Uterus (tissue), 4 donors: Measurements from ENCODE around the gene ADCY10. TPM values are rescaled to one million over a fixed set of nuclear protein-coding genes. Genes with fewer than 3 reads are reported as not detected.

Experiments used
- DNase-seq, 2 donors: peaks; one replicate each; pipeline ENCODE4 v3.0.0-alpha.2; 2019 to 2020
- H3K27ac ChIP-seq, 2 donors: fragments of 200-600 bp; sonication (generic); 1 replicate in 1 of 2; 2 replicates in 1 of 2; pipeline ENCODE4 v1.5.1; 2016 to 2018
- H3K27me3 ChIP-seq, 2 donors: fragments of 200-600 bp; sonication (generic); one replicate each; pipeline ENCODE4 v1.5.1; 2018 to 2019; ENCODE audit warnings: control low read depth in 1 of 2
- H3K36me3 ChIP-seq, 2 donors: fragments of 200-600 bp; sonication (generic); one replicate each; pipeline ENCODE4 v1.5.1; 2019; ENCODE audit warnings: control low read depth in 1 of 2
- H3K4me1 ChIP-seq, 2 donors: fragments of 200-600 bp; sonication (generic); one replicate each; pipeline ENCODE4 v1.5.1; 2018 to 2019; ENCODE audit warnings: control low read depth in 1 of 2
- H3K4me3 ChIP-seq, 2 donors: fragments of 200-600 bp; sonication (generic); 1 replicate in 1 of 2; 2 replicates in 1 of 2; pipeline ENCODE4 v1.5.1; 2018 to 2019; ENCODE audit warnings: mild to moderate bottlenecking in 1 of 2
- H3K9me3 ChIP-seq, 2 donors: fragments of 200-600 bp; sonication (generic); one replicate each; pipeline ENCODE4 v1.5.1; 2019; ENCODE audit warnings: control low read depth in 1 of 2
- POLR2A ChIP-seq, 2 donors: fragments of 450-650 bp; IDR thresholded peaks; one replicate each; pipeline ENCODE4 v1.6.1; 2016; ENCODE audit warnings: antibody characterized with exemption in 2 of 2, mild to moderate bottlenecking in 1 of 2, moderate library complexity in 1 of 2
- intact Hi-C: fragments of 100-400 bp; cut with DNase I; formaldehyde crosslinking; loops from one replicate; pipeline ENCODE4 v1.15.1; 2023; ENCODE audit warnings: low total_unique reads
- total RNA-seq, 4 donors: library from RNA; depleted of rRNA in 3 of 4; stranded (reverse); fragments of >200 nt in 3 of 4; gene quantifications; one replicate each; pipeline versions ENCODE4 v1.1.0 to v1.2.4, GENCODE V29; 2014 to 2023
- TF ChIP-seq, protein P1 (sequence below), 4 experiments: fragments of 200-600 bp in 2 of 4; fragments of 450-650 bp in 2 of 4; sonication (generic) in 2 of 4; IDR thresholded peaks; one replicate each; pipeline ENCODE4 v1.5.1; 2016 to 2019; ENCODE audit warnings: antibody characterized with exemption in 4 of 4, mild to moderate bottlenecking in 2 of 4, moderate library complexity in 1 of 4
- donor health status: DM: yes; HTN: yes; CAD: no.

The ADCY10 gene
- total RNA-seq, 4 donors from 2014 or later, result 0.26 to 1.2 (median 0.52) TPM

DNA sequence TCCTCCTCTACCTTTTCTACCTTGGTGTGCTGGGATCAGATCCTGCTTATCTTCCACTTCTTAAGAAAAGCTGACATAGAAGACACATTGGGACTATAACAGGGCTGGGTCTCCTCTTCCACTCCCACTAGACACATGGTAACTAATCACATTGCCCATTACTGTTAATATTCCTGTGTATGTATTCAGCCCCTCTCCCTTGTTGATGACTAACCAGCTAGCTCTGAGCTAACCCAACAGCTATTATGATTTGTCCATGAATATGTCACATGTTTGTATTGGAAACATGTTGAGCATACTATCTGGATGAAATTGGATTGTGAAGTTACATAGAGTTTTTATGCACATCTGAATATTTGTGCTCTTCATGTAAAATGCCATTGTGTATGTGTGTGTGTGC, 139.2 kb downstream of the ADCY10 start:
- no peak overlapping the region for H3K27ac ChIP-seq
- H3K36me3 ChIP-seq, result no peaks in the 10 kb centered on the region

GRCh38 chr1:167773516-167773915, 140.4 kb downstream of the ADCY10 start:
- no peaks in the 10 kb centered on the region for H3K36me3 ChIP-seq
- no peak overlapping the region for H3K27ac ChIP-seq
- intact Hi-C loops, result no loop called here
- TF ChIP-seq, protein P1, sequence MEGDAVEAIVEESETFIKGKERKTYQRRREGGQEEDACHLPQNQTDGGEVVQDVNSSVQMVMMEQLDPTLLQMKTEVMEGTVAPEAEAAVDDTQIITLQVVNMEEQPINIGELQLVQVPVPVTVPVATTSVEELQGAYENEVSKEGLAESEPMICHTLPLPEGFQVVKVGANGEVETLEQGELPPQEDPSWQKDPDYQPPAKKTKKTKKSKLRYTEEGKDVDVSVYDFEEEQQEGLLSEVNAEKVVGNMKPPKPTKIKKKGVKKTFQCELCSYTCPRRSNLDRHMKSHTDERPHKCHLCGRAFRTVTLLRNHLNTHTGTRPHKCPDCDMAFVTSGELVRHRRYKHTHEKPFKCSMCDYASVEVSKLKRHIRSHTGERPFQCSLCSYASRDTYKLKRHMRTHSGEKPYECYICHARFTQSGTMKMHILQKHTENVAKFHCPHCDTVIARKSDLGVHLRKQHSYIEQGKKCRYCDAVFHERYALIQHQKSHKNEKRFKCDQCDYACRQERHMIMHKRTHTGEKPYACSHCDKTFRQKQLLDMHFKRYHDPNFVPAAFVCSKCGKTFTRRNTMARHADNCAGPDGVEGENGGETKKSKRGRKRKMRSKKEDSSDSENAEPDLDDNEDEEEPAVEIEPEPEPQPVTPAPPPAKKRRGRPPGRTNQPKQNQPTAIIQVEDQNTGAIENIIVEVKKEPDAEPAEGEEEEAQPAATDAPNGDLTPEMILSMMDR (IDR thresholded peaks at IDR 0.05), result no peak
- no peak for TF ChIP-seq POLR2A (IDR thresholded peaks at IDR 0.05)
- no peaks in the 10 kb centered on the region for H3K4me1 ChIP-seq
- H3K27me3 ChIP-seq, result no peaks in the 10 kb centered on the region
- no peak for DNase-seq
- H3K4me3 ChIP-seq, result no peak overlapping the region
- H3K9me3 ChIP-seq, result no peaks in the 10 kb centered on the region

More for the DNA sequence above, 139.2 kb downstream of the ADCY10 start:
- H3K9me3 ChIP-seq, result no peaks in the 10 kb centered on the region
- H3K27me3 ChIP-seq, result no peaks in the 10 kb centered on the region
- intact Hi-C loops, result no loop called here
- H3K4me3 ChIP-seq, result no peak overlapping the region
- no peaks in the 10 kb centered on the region for H3K4me1 ChIP-seq
- no peak for TF ChIP-seq POLR2A (IDR thresholded peaks at IDR 0.05)
- TF ChIP-seq, protein P1 (IDR thresholded peaks at IDR 0.05), result no peak
- DNase-seq, result no peak

GRCh38 chr1:167772436-167772835, 141.5 kb downstream of the ADCY10 start:
- intact Hi-C loops, result no loop called here
- Histone ChIP-seq H3K27ac (no peak overlapping the region), H3K36me3 (no peaks in the 10 kb centered on the region)

GRCh38 chr1:167770127-167770526, 143.8 kb downstream of the ADCY10 start:
- intact Hi-C loops, result no loop called here
- DNase-seq, result no peak
- Histone ChIP-seq H3K36me3 (no peaks in the 10 kb centered on the region), H3K27me3 (no peaks in the 10 kb centered on the region), H3K4me3 (no peak overlapping the region), H3K9me3 (no peaks in the 10 kb centered on the region), H3K27ac (no peak overlapping the region), H3K4me1 (no peaks in the 10 kb centered on the region)
- TF ChIP-seq, protein P1 (IDR thresholded peaks at IDR 0.05), result no peak
- TF ChIP-seq POLR2A (IDR thresholded peaks at IDR 0.05), result no peak

More at GRCh38 chr1:167772436-167772835, 141.5 kb downstream of the ADCY10 start:
- TF ChIP-seq, protein P1 (IDR thresholded peaks at IDR 0.05), result no peak
- no peak for TF ChIP-seq POLR2A (IDR thresholded peaks at IDR 0.05)
- Histone ChIP-seq H3K4me3 (no peak overlapping the region), H3K27me3 (no peaks in the 10 kb centered on the region), H3K4me1 (no peaks in the 10 kb centered on the region), H3K9me3 (no peaks in the 10 kb centered on the region)
- no peak for DNase-seq

GRCh38 chr1:167767761-167768160, 146.2 kb downstream of the ADCY10 start:
- Histone ChIP-seq H3K9me3 (no peaks in the 10 kb centered on the region), H3K27ac (no peak overlapping the region), H3K36me3 (no peaks in the 10 kb centered on the region), H3K27me3 (no peaks in the 10 kb centered on the region), H3K4me3 (no peak overlapping the region), H3K4me1 (peaks cover 7 to 8% of the 10 kb centered on the region in 2 donors)
- no peak for DNase-seq
- TF ChIP-seq POLR2A (IDR thresholded peaks at IDR 0.05), result no peak
- TF ChIP-seq, protein P1 (IDR thresholded peaks at IDR 0.05), result no peak
- intact Hi-C loops, result no loop called here
